Suppressor macrophage treated with lipopolysaccharide for 1 hour (primary cell): ENCODE measurements around the gene SEMA4A.
"Not testable (repeated sequence)": the region's sequence is repeated elsewhere in the genome, so short reads cannot be mapped to it uniquely, and the experiment has no call there.

ENCODE experiments used
- DNase-seq, 3 donors: peaks; one replicate each; pipeline ENCODE4 v3.0.0-alpha.2; 2020 to 2022

SEMA4A gene

DNA sequence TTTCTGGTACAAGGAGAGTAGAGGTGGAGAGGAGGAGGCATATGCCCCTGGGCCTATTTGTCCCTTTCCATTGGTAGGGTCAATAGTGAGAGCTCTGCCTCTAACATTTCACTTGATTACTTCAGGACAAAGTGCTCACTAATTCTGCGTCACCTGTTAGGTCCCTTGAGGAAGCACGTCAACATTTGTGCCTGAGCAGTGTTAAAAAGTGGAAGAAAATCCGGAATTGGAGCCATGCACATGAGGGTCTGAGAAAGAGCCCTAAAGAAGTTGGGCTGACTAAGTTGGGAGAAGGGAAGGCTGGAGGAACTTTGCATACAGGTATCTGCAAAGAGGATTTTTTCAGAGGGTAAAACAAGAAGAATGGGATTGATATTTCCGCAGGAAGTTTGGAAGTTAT lies 42.5 kb downstream of the SEMA4A start:
- DNase-seq, result no peak

DNA sequence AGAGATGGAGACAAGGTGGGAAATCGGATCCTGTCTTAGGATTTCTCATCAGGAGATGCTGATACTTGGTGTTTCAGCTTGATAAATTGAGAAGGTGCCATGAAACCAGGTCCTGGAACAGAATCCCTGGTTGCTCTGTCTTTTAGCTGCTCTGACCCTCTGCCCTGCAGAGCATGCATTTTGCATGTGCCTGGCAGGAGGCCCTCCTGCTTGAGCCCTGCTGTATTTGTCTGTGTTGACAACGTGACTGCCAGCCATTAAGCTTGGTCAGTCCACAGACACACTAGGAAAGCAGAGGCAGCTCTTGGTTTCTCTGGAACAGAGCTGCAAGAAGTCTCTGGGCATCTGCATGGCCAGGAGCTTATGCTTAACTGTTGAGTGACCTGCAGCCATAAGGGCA lies 43.1 kb downstream of the SEMA4A start:
- no peak for DNase-seq

DNA sequence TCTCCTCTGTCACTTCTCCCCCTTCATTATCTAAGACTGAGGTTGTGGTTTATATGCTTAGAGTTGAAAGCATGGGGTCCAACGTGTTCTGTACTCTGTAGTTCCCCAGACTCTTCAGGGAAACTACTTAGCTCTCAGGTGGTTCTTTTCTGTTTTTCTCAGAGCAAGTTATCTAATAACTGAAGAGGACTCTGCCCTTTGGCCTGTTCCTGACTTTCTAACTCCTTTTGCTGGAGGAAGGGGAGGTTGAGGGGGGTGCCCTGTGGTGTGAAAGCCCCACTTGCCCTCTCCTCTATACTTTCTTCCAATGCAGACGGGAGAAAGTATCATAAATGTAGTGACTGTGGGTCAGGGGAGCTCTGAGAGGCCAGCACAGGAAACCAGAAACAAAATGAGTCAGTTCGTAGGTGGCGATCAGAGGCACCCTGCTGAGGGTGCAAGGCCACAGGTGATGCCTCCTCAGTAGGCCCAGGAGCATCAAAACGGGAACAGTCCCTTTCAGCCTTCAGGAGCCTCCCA lies 45.5 kb downstream of the SEMA4A start:
- DNase-seq, result no peak

DNA sequence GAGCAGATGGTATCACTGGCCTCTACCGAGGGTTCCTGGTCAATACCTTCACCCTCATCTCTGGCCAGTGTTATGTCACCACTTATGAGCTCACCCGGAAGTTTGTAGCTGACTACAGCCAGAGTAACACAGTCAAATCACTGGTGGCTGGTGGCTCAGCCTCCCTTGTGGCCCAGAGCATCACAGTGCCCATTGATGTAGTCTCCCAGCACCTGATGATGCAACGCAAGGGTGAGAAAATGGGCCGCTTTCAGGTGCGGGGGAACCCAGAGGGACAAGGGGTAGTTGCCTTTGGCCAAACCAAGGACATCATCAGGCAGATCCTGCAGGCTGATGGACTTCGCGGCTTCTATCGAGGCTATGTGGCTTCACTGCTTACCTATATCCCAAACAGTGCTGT lies 46.7 kb downstream of the SEMA4A start:
- no peak for DNase-seq

DNA sequence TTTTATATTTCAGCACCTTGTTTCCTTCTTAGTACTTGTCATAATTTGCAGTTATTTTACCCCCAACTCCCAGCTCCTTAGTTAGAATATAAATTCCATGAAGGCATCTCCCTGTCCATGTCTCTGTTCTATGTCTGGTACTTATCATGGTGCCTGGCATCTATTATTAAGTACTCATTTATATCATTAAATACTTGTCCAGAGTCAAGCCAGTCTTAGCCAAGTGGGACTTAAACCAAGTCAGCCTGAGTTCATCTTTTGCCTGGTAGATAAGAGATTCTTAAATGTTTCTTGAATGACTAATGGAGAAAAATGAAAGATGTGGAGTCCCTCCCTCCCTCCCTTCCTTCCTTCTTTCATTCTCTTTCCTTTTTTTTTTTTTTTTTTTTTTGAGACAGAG lies 49.9 kb downstream of the SEMA4A start:
- no peak for DNase-seq

DNA sequence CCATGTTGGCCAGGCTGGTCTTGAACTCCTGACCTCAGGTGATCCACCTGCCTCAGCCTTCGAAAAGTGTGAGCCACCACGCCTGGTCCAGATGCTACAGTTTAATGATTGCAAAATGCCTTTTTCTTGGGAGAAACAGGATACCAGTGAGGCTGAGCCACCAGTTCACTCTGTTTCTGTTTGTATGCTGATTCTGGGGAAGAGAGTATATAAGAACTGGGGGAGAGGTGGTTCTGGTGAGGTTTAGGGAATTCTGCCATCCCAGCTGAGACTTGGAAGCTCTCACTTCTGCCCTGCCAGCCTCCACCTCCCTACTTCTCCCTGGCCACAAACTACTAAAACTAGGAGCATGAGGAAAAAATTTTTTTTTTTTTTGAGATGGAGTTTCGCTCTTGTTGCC lies 51.3 kb downstream of the SEMA4A start:
- DNase-seq, result no peak

DNA sequence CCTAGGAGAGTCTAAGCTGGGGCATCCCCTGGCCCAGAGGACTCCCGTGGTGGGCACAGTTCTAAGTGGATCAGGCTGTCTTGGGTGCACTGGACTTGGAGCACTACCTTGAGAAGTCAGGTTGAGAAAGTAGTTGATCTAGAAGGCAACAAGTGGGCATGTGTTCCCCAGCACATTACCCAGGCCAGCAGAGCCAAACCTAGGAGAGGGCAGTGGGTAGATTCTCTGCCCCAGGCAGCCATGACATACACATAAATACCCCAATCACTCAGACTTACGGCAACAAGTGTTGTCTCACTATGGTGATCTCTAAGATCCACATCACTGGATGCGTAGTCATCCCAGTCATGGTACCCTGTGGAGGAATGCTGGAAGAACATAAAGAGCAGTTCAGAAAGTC lies 57.9 kb downstream of the SEMA4A start:
- DNase-seq, result no peak

DNA sequence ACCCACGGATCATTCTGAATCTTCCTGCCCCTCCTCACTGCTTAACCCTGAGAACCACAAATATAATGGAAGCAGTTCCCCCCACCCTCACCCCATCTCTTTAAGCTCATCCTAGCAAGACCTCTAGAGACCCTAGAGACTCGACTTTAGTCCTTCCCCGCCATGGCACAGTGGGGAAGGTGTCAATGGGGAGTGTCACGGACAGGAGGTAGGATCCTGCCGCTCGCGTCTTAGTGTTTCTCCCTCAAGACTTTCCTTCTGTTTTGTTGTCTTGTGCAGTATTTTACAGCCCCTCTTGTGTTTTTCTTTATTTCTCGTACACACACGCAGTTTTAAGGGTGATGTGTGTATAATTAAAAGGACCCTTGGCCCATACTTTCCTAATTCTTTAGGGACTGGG lies 58.7 kb downstream of the SEMA4A start:
- DNase-seq, result no peak

DNA sequence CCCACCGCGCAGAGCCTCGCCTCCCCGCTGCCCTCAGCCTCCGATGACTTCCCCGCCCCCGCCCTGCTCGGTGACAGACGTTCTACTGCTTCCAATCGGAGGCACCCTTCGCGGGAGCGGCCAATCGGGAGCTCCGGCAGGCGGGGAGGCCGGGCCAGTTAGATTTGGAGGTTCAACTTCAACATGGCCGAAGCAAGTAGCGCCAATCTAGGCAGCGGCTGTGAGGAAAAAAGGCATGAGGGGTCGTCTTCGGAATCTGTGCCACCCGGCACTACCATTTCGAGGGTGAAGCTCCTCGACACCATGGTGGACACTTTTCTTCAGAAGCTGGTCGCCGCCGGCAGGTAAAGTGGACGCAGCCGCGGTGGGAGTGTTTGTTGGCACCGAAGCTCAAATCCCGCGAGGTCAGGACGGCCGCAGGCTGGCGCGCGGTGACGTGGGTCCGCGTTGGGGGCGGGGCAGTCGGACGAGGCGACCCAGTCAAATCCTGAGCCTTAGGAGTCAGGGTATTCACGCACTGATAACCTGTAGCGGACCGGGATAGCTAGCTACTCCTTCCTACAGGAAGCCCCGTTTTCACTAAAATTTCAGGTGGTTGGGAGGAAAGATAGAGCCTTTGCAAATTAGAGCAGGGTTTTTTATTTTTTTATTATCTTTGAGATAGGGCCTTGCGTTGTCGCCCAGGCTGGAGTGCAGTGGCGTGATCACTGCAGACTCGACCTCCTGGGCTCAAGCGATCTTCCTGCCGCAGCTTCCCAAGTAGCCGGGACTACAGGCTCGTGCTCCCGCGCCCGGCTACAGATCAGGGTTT lies 59.7 kb downstream of the SEMA4A start, which contains the start of gene PMF1:
PMF1 (plus strand) TSS at position 175 of the 811 bp plus-strand sequence; CDS start at position 184, 9 bp downstream.
- peak; percentile 96 to 98 (median 98) for DNase-seq

DNA sequence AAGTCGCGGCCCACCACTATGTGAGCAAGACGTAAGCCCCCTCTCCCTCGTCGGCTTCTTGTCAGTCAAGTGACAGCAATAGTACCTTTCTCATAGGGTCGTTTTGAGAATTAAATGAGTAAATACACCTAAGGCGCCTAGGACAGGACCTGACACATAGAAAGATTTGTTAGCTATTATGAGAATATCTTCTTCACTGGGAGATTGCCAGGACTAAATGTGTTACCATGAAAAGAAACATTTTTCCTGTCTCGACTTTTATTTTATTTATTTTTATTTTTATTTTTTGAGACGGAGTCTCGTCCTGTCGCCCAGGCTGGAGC lies 60.2 kb downstream of the SEMA4A start:
- DNase-seq, result no peak

DNA sequence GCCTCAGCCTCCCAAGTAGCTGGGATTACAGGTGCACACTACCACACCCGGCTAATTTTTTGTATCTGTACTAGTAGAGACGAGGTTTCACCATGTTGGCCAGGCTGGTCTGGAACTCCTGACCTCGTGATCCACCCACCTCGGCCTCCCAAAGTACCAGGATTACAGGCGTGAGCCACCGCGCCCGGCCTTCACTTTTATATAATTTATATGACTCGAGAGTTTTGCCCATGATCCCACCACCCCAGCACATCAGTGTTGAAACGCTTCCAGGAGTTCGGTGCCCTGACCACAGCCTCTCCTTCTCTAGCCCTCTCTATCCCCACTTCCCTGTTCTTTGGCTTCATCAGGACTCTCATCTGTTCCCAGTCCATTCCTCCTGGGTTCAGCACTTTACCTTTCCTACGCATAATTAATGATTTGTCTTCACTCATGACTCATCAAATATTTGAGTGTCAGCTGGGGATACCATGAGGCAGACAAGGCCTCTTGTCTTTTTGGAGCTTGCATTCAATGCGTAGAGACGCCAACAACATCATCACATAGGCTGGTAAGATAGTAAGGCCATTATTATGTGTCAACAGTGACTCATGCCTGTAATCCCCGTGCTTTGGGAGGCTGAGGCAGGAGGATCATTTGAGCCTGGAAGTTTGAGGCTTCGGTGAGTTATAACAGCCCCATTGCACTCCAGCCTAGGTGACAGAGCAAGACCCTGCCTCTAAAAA lies 60.8 kb downstream of the SEMA4A start:
- peak; percentile 15 to 43 (median 31) for DNase-seq

DNA sequence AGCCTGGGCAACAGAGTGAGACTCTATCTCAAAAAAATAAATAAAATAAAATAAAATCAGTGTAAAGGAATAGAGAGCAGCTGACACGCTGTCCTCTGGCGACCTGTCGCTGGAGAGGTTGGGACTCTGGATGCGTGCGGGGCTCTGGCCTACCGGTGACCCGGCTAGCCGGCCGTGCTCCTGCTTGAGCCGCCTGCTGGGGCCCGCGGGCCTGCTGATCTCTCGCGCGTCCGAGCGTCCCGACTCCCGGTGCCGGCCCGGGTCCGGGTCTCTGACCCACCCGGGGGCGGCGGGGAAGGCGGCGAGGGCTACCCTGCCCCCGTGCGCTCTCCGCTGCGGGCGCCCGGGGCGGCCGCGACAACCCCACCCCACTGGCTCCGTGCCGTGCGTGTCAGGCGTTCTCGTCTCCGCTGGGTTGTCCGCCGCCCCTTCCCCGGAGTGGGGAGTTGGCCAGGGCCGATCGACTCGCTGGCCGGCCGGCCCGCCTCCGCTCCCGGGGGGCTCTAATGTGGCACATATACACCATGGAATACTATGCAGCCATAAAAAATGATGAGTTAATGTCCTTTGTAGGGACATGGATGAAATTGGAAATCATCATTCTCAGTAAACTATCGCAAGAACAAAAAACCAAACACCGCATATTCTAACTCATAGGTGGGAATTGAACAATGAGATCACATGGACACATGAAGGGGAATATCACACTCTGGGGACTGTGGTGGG lies 63.1 kb downstream of the SEMA4A start:
- DNase-seq, result not testable (repeated sequence)

DNA sequence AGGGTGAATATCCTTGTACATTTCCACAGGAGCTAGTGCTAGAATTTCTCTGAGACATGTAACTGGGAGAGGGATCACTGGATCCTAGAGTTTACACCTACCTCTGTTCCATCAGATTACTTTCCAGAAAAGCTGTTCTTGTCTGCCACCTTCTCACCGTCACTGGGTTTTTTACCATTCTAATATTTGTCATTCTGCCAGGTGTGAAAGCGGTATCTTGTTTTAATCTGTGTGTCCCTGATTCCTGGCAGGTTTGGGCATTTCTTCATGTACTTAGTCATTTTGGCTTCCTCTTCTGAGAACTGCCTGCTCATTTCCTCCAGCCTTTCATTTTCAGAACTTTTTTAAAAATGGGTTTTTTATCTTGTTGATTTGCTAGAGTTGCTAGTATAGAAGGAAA lies 64.5 kb downstream of the SEMA4A start:
- peak; percentile 43 to 78 (median 69) for DNase-seq

DNA sequence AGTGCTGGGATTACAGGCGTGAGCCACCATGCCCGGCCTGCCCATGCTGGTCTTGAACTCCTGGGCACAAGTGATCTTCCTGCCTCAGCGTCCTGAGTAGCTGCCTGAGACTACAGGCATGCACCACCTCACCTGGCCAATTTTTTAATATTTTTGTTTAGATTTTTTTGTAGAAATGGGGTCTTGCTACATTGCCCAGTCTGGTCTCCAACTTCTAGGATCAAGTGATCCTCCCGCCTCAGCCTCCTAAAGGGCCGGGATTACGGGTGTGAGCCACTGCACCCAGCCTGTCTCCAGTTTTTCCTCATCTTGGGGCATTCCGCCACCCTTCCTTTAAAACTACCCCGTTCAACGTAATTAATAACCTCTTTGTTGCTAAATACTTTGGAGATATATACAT lies 66.8 kb downstream of the SEMA4A start:
- no peak for DNase-seq

DNA sequence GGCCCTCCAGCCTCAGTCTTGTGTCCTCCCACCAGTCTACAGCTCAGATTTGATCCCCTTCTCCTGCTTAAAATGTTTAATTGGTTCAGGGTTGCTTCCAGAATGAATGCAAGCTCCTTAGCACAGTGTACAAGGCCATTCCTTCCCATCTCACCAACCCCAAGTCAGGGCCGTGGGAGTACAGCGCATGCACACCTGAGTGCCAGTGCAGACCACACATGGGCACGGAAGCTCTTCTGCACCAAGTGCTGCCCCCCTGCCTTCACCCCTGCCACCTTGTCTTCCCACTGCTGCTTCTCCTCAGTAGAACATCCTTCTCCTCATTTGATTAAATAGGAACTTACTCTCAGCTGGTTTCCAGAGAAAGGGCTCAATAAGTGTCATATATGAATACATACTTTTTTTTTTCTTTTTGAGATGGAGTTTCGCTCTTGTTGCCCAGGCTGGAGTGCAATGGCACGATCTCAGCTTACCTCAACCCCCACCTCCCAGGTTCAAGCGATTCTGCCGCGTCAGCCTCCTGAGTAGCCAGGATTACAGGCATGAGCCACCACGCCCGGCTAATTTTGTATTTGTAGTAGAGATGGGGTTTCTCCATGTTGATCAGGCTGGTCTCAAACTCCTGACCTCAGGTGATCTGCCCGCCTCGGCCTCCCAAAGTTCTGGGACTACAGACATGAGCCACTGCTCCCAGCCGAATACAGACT lies 68.8 kb downstream of the SEMA4A start:
- no peak for DNase-seq

DNA sequence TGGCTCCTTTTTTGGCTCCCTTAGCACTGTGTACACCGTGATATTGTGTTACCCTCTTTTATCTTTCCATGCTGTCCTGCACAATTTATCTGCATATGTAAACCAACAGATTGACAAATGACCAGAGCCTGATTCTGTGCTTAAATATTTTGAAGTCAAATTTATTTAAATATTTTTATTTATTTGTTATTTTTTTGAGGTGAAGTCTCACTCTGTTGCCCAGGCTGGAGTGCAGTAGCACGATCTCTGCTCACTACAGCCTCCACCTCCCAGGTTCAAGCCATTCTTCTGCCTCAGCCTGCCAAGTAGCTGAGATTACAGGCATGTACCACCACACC lies 72.3 kb downstream of the SEMA4A start:
- DNase-seq, result no peak

DNA sequence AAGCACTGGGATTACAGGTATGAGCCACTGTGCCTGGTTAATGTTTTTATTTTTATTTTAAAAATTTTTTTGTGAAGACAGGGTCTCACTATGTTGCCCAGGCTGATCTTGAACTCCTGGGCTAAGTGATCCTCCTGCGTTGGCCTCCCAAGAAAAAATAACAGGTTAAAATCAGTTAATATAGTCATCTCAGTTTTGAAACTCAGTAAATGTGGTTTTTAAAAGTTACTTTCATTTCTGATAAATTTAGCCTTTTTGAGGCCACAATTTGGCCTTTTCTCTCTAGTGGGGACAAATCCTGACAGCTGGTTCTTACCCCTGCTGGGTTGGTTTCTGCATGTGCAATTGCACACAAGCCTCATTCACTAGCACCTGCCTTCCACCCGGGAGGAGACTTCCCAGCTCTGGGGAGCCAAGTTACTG lies 72.7 kb downstream of the SEMA4A start:
- no peak for DNase-seq

DNA sequence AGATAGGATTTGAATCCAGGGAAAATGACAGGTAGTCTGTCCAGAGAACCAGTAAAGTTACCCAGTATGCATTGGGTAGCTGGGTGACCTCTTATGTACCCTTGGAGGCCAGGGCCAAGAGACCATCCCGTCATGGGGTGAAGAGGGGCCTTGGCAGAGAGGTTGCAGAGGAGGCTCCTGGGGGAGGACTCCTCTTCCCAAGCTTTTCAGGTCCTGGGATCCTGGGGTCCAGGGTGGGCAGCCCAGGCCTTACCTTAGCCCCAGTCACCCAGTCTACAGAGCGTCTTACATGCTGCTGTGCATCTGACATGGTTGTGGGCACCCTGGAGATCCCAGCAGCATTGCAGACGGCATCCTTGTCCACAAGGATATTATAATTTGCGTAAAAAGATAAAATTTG lies 73.4 kb downstream of the SEMA4A start:
- no peak for DNase-seq
